Uterus (tissue), 2 donors: ENCODE results near the gene FZD1.

ENCODE experiments used
- CTCF ChIP-seq, 4 experiments: fragments of 200-600 bp in 2 of 4; fragments of 450-650 bp in 2 of 4; sonication (generic) in 2 of 4; IDR thresholded peaks; one replicate each; pipeline ENCODE4 v1.5.1; 2016 to 2019; ENCODE audit warnings: antibody characterized with exemption in 4 of 4, mild to moderate bottlenecking in 2 of 4, moderate library complexity in 1 of 4
- POLR2A ChIP-seq, 2 donors: fragments of 450-650 bp; IDR thresholded peaks; one replicate each; pipeline ENCODE4 v1.6.1; 2016; ENCODE audit warnings: antibody characterized with exemption in 2 of 2, mild to moderate bottlenecking in 1 of 2, moderate library complexity in 1 of 2

GRCh38 chr7:91267171-91267955, 3.1 kb downstream of the FZD1 start:
- TF ChIP-seq CTCF (IDR thresholded peaks at IDR 0.05) (no peak), POLR2A (IDR thresholded peaks at IDR 0.05) (no peak)
